SU-DHL-6 (cell line): Measurements from ENCODE around the gene EZH2.

Experiments used
- H2AFZ ChIP-seq: fragments of 200-600 bp; sonication (generic); 2 replicates; pipeline ENCODE4 v1.6.1; 2014; ENCODE audit warnings: low read depth, mild to moderate bottlenecking, moderate library complexity, mixed read lengths, antibody characterized with exemption, low read length; ENCODE audit not compliant: severe bottlenecking
- H3F3A ChIP-seq: fragments of 200-600 bp; shearing (Covaris generic); 2 replicates; pipeline ENCODE4 v1.6.0; 2016; ENCODE audit warnings: antibody characterized with exemption, mild to moderate bottlenecking; ENCODE audit not compliant: insufficient read depth
- H3K27ac ChIP-seq: fragments of 200-600 bp; sonication (generic); 2 replicates; pipeline ENCODE4 v1.5.1; 2016; ENCODE audit warnings: low read depth, mild to moderate bottlenecking, low read length, moderate library complexity, mixed read lengths
- H3K27me3 ChIP-seq: fragments of 200-600 bp; sonication (generic), shearing (Covaris generic); 2 replicates; pipeline ENCODE4 v1.6.0; 2014; ENCODE audit warnings: mild to moderate bottlenecking, low read length
- H3K36me3 ChIP-seq: fragments of 200-600 bp; sonication (generic); 2 replicates; pipeline ENCODE4 v1.6.1; 2014; ENCODE audit warnings: mild to moderate bottlenecking, low read length, mixed read lengths
- H3K4me2 ChIP-seq: fragments of 300-600, 200-600 bp; shearing (Covaris generic), sonication (generic); 2 replicates; pipeline ENCODE4 v1.6.0; 2014; ENCODE audit warnings: low read length, low read depth, mild to moderate bottlenecking; ENCODE audit not compliant: poor library complexity, severe bottlenecking
- H3K4me3 ChIP-seq: fragments of 200-600 bp; sonication (generic); 2 replicates; pipeline ENCODE4 v1.5.1; 2014; ENCODE audit warnings: antibody characterized with exemption, low read length, mild to moderate bottlenecking, mixed read lengths; ENCODE audit not compliant: insufficient read depth, poor library complexity, severe bottlenecking
- H3K79me2 ChIP-seq: fragments of 200-600 bp; sonication (generic); 2 replicates; pipeline ENCODE4 v1.6.1; 2014; ENCODE audit warnings: mild to moderate bottlenecking, low read length, moderate library complexity; ENCODE audit not compliant: insufficient read depth
- H3K9ac ChIP-seq: fragments of 200-600 bp; sonication (generic); 2 replicates; pipeline ENCODE4 v1.7.0; 2014; ENCODE audit warnings: mild to moderate bottlenecking, low read length
- H3K9me2 ChIP-seq: fragments of 200-600 bp; sonication (generic); replicated peaks from 2 replicates; pipeline ENCODE4 v1.6.1; 2014; ENCODE audit warnings: low read length; ENCODE audit not compliant: insufficient read depth
- H3K9me3 ChIP-seq: fragments of 200-600 bp; sonication (generic); 2 replicates; pipeline ENCODE4 v1.6.1; 2014; ENCODE audit warnings: low read length, mixed read lengths; ENCODE audit not compliant: insufficient read depth
- H4K20me1 ChIP-seq: fragments of 200-600 bp; sonication (generic); 2 replicates; pipeline ENCODE4 v1.6.1; 2014; ENCODE audit warnings: low read depth, mild to moderate bottlenecking, antibody characterized with exemption, low read length, moderate library complexity, mixed read lengths
- EZH2phosphoT487 ChIP-seq: fragments of 200-600 bp; sonication (generic), shearing (Covaris generic); conservative IDR thresholded peaks from 2 replicates; pipeline ENCODE4 v1.6.1; 2018; ENCODE audit warnings: mild to moderate bottlenecking, antibody characterized with exemption, low read length, moderate library complexity, mixed read lengths
- TF ChIP-seq, protein P1 (sequence below): fragments of 200-600 bp; sonication (generic); IDR thresholded peaks from one replicate; pipeline ENCODE4 v1.5.1; 2017; ENCODE audit warnings: antibody characterized with exemption, mild to moderate bottlenecking, low read length, moderate library complexity; ENCODE audit not compliant: insufficient read depth, poor library complexity, severe bottlenecking

The EZH2 gene

DNA sequence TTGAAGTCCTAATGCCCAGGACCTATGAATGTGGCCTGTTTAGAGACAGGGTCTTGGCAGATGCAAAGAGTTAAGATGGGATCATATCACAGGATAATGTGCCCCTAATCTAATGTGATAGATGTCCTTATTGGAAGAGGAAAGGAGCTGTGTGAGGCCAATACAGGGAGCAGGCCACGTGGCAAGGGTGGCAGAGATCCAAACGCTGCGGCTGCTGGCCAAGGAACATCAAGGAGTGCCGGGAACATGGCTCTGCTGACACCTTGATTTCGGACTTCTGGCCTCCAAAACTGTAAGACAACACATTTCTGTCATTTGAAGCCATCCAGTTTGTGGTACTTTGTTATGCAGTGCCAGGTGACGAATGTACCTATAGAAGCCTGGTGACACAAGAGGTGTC, 37.7 kb upstream of the EZH2 start:
- Histone ChIP-seq H3K27me3 (no peaks in the 10 kb centered on the region), H4K20me1 (no peaks in the 10 kb centered on the region), H3K79me2 (no peaks in the 10 kb centered on the region), H3K27ac (no peak overlapping the region), H3F3A (no peaks in the 10 kb centered on the region), H3K9ac (no peak overlapping the region), H3K9me2 (no peaks in the 10 kb centered on the region), H3K4me3 (no peak overlapping the region), H3K9me3 (no peaks in the 10 kb centered on the region), H2AFZ (no peak overlapping the region), H3K36me3 (no peaks in the 10 kb centered on the region), H3K4me2 (no peak overlapping the region)
- TF ChIP-seq EZH2phosphoT487: no peak
- TF ChIP-seq, protein P1, sequence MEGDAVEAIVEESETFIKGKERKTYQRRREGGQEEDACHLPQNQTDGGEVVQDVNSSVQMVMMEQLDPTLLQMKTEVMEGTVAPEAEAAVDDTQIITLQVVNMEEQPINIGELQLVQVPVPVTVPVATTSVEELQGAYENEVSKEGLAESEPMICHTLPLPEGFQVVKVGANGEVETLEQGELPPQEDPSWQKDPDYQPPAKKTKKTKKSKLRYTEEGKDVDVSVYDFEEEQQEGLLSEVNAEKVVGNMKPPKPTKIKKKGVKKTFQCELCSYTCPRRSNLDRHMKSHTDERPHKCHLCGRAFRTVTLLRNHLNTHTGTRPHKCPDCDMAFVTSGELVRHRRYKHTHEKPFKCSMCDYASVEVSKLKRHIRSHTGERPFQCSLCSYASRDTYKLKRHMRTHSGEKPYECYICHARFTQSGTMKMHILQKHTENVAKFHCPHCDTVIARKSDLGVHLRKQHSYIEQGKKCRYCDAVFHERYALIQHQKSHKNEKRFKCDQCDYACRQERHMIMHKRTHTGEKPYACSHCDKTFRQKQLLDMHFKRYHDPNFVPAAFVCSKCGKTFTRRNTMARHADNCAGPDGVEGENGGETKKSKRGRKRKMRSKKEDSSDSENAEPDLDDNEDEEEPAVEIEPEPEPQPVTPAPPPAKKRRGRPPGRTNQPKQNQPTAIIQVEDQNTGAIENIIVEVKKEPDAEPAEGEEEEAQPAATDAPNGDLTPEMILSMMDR: no peak

GRCh38 chr7:148921189-148921588, 37.1 kb upstream of the EZH2 start:
- H3K9me3 ChIP-seq: no peaks in the 10 kb centered on the region
- H3K9ac ChIP-seq: no peak overlapping the region
- H3K79me2 ChIP-seq: no peaks in the 10 kb centered on the region
- H4K20me1 ChIP-seq: no peaks in the 10 kb centered on the region
- no peak overlapping the region for H3K27ac ChIP-seq
- no peaks in the 10 kb centered on the region for H3K36me3 ChIP-seq
- no peak overlapping the region for H3K4me2 ChIP-seq
- H3K9me2 ChIP-seq: no peaks in the 10 kb centered on the region
- no peak for TF ChIP-seq EZH2phosphoT487
- TF ChIP-seq, protein P1: no peak
- H2AFZ ChIP-seq: no peak overlapping the region
- H3K4me3 ChIP-seq: no peak overlapping the region
- no peaks in the 10 kb centered on the region for H3F3A ChIP-seq
- no peaks in the 10 kb centered on the region for H3K27me3 ChIP-seq

GRCh38 chr7:148919859-148920258, 35.8 kb upstream of the EZH2 start:
- H3K4me3 ChIP-seq: no peak overlapping the region
- no peak overlapping the region for H3K9ac ChIP-seq
- H3F3A ChIP-seq: no peaks in the 10 kb centered on the region
- no peak overlapping the region for H3K27ac ChIP-seq
- H3K9me3 ChIP-seq: no peaks in the 10 kb centered on the region
- no peaks in the 10 kb centered on the region for H3K79me2 ChIP-seq
- TF ChIP-seq, protein P1: no peak
- TF ChIP-seq EZH2phosphoT487: no peak
- no peaks in the 10 kb centered on the region for H4K20me1 ChIP-seq
- H3K9me2 ChIP-seq: no peaks in the 10 kb centered on the region
- no peaks in the 10 kb centered on the region for H3K36me3 ChIP-seq
- H3K4me2 ChIP-seq: no peak overlapping the region
- H3K27me3 ChIP-seq: no peaks in the 10 kb centered on the region
- H2AFZ ChIP-seq: no peak overlapping the region
